Measurements from ENCODE around the gene EIF2AK2.

DNA sequence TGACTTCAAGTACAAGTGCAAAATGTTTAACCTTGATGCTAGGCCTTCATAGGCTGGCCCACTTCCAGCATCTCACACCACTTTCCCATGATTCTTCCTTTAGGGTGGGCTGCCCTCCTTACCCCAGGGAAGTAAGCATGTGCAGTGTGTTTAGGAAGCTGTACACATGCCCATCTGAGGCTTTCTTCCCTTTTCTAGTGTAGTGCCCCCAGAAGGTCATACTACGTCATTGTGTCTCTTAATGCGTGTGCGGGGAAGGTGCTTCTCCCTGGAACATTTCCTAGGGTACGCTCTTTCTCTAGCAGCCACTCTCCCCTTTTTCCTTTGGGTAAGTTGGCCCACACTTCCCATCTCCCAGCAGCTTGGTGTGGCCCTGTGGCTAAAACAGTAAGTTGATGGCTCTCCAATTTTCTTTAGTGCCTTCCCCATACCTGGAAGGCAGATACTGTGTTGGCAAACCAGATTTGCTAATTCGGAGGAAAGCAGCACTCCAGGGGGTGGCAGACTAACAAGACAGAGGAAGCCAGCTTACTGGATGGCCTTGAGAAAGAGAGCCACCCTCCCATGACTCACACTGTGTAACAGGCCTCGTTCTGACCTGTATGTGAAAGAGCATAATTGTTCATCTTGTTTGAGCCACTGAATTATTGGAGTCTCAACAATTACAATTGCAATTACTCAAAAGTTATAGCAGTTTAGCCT lies 32.8 kb upstream of the EIF2AK2 start:
- TF ChIP-seq, protein P1, sequence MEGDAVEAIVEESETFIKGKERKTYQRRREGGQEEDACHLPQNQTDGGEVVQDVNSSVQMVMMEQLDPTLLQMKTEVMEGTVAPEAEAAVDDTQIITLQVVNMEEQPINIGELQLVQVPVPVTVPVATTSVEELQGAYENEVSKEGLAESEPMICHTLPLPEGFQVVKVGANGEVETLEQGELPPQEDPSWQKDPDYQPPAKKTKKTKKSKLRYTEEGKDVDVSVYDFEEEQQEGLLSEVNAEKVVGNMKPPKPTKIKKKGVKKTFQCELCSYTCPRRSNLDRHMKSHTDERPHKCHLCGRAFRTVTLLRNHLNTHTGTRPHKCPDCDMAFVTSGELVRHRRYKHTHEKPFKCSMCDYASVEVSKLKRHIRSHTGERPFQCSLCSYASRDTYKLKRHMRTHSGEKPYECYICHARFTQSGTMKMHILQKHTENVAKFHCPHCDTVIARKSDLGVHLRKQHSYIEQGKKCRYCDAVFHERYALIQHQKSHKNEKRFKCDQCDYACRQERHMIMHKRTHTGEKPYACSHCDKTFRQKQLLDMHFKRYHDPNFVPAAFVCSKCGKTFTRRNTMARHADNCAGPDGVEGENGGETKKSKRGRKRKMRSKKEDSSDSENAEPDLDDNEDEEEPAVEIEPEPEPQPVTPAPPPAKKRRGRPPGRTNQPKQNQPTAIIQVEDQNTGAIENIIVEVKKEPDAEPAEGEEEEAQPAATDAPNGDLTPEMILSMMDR (conservative IDR thresholded peaks at IDR 0.05 in 1 of 2, IDR thresholded peaks at IDR 0.05 in 1 of 2; ENCODE audit: extremely low read depth in 1 of 2, insufficient read depth in 1 of 2, low read depth in 1 of 2, low read length in 2 of 2), result peak in 1 of 2 donors; percentile 28
- no peak for TF ChIP-seq EZH2 (IDR thresholded peaks at IDR 0.05; ENCODE audit: borderline replicate concordance, low read length)

All from mammary epithelial cell (primary cell).